ENCODE data around the gene ARHGAP29.

Gene ARHGAP29

GRCh38 chr1:94237291-94238226 lies at the start of gene ARHGAP29:
Gene ARHGAP29, minus strand, starts transcription at chr1:94237584. Its CDS starts 5,973 bp downstream, at chr1:94231611.
- peak; percentile 85 for DNase-seq (ENCODE audit: low spot score)
- Histone ChIP-seq H3K4me3 (peak within 1 kb of the TSS; percentile 99), H3K27ac (peak within 1 kb of the TSS; percentile 86 to 97)
- TF ChIP-seq, protein P1, sequence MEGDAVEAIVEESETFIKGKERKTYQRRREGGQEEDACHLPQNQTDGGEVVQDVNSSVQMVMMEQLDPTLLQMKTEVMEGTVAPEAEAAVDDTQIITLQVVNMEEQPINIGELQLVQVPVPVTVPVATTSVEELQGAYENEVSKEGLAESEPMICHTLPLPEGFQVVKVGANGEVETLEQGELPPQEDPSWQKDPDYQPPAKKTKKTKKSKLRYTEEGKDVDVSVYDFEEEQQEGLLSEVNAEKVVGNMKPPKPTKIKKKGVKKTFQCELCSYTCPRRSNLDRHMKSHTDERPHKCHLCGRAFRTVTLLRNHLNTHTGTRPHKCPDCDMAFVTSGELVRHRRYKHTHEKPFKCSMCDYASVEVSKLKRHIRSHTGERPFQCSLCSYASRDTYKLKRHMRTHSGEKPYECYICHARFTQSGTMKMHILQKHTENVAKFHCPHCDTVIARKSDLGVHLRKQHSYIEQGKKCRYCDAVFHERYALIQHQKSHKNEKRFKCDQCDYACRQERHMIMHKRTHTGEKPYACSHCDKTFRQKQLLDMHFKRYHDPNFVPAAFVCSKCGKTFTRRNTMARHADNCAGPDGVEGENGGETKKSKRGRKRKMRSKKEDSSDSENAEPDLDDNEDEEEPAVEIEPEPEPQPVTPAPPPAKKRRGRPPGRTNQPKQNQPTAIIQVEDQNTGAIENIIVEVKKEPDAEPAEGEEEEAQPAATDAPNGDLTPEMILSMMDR (IDR thresholded peaks at IDR 0.05) = no peak

DNA sequence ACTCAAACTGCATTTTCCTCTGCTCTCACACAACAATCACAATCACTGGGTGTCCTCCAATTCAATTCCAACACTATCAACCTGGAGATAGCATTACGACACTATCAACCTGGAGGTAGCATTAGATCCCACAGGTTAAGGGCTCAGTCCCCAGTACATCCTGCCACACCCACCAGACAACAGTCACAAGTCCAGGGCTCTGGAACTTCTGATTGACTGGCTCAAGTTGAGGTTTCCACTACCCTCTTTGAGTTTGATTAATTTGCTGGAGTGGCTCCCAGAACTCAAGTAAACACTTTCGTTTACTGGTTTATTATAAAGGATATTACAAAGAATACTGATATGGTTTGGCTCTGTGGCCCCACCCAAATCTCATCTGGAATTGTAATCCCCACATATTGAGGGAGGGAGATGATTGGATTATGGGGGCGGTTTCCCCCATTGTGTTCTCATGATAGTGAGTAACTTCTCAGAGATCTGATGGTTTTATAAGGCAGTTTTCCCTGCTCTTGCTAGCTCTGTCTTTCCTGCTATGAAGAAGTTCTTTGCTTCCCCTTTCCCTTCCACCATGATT lies 49.6 kb upstream of the ARHGAP29 start:
- TF ChIP-seq, protein P1 (IDR thresholded peaks at IDR 0.05) = no peak
- no peak for DNase-seq (ENCODE audit: low spot score)
- Histone ChIP-seq H3K27ac (no peak overlapping the region), H3K4me3 (no peak overlapping the region)

GRCh38 chr1:94285031-94285654 lies 47.8 kb upstream of the ARHGAP29 start:
- Histone ChIP-seq H3K27ac (no peak overlapping the region), H3K4me3 (no peak overlapping the region)
- no peak for DNase-seq (ENCODE audit: low spot score)
- TF ChIP-seq, protein P1 (IDR thresholded peaks at IDR 0.05) = no peak

- no peak for DNase-seq (ENCODE audit: low spot score)
- TF ChIP-seq, protein P1 (IDR thresholded peaks at IDR 0.05) = no peak
- H3K27ac ChIP-seq = no peak overlapping the region
- no peak overlapping the region for H3K4me3 ChIP-seq
These were observed 47.1 kb upstream of the ARHGAP29 start for GRCh38 chr1:94284476-94284875.

DNA sequence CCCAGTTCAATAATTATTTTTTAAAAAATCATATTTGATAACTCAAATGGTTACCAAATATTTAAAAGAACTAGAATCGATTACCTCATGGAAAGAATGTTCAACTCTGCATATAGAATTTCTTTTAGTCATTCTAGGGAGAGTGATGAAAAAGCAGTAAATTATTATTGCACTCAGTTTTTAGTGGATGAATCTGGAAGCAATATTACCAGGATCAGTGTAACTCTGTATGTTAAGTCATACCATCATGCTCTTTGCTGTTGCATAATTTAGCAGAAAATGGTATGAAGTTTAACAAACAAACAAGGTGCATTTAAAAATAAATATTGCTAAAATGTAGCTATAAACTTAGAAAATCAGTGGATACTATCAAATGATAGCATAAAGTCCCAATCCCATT lies 46.1 kb upstream of the ARHGAP29 start:
- TF ChIP-seq, protein P1 (IDR thresholded peaks at IDR 0.05) = no peak
- H3K27ac ChIP-seq = no peak overlapping the region
- H3K4me3 ChIP-seq = no peak overlapping the region
- DNase-seq (ENCODE audit: low spot score) = no peak

- Histone ChIP-seq H3K27ac (no peak overlapping the region), H3K4me3 (no peak overlapping the region)
- DNase-seq (ENCODE audit: low spot score) = no peak
- TF ChIP-seq, protein P1 (IDR thresholded peaks at IDR 0.05) = no peak
These were observed 44.8 kb upstream of the ARHGAP29 start for GRCh38 chr1:94282143-94282711.
